PC-3 (cell line): ENCODE measurements around the gene CNTNAP2. TPM values are rescaled to one million over a fixed set of nuclear protein-coding genes. Genes with fewer than 3 reads are reported as not detected.

Source experiments
- ATAC-seq: fragments of 200-7000 bp; cut with Tn5 transposase; 2 replicates; pipeline ENCODE4 v1.9.1; 2020; ENCODE audit warnings: mild to moderate bottlenecking, moderate library complexity
- BruUV-seq: library from RNA; stranded (reverse); fragments of 400-500 nt; replicated peaks from 2 replicates; lab custom pipeline; 2021; lab: Mats Ljungman, UMichigan
- CTCF ChIA-PET: fragments of 300-600 bp; sonication (Branson Sonifier 250); formaldehyde crosslinking; loops from one replicate; lab custom pipeline; 2022; ENCODE audit warnings: antibody characterized with exemption; lab: Charles Lee
- POLR2A ChIA-PET: fragments of 300-600 bp; sonication (Branson Sonifier 250); formaldehyde crosslinking; loops from one replicate; lab custom pipeline; 2022; ENCODE audit warnings: antibody characterized with exemption; ENCODE audit not compliant: unreplicated experiment; lab: Charles Lee
- DNase-seq: peaks from one replicate; pipeline ENCODE4 v3.0.0-alpha.2; 2015
- H2AFZ ChIP-seq: fragments of 300-600 bp; sonication (generic); 2 replicates; pipeline ENCODE4 v1.6.0; 2016; ENCODE audit warnings: antibody characterized with exemption, low read length
- H3F3A ChIP-seq: fragments of 300-600 bp; sonication (generic); one replicate; pipeline ENCODE4 v1.6.0; 2017; ENCODE audit warnings: antibody characterized with exemption, low read length, control low read depth, mild to moderate bottlenecking; ENCODE audit not compliant: unreplicated experiment
- H3K27ac ChIP-seq: fragments of 300-600 bp; sonication (generic); 2 replicates; pipeline ENCODE4 v1.5.1; 2016; ENCODE audit warnings: mild to moderate bottlenecking, low read length
- H3K27me3 ChIP-seq: fragments of 300-600 bp; sonication (generic); 2 replicates; pipeline ENCODE4 v1.6.1; 2016; ENCODE audit warnings: low read length, mixed read lengths
- H3K36me3 ChIP-seq: fragments of 300-600 bp; sonication (generic); 2 replicates; pipeline ENCODE4 v1.6.1; 2016; ENCODE audit warnings: low read depth, mixed run types, low read length, mixed read lengths
- H3K4me1 ChIP-seq: fragments of 300-600 bp; sonication (generic); 2 replicates; pipeline ENCODE4 v1.5.1; 2016; ENCODE audit warnings: low read length; ENCODE audit not compliant: insufficient read depth
- H3K4me2 ChIP-seq: fragments of 300-600 bp; sonication (generic); 2 replicates; pipeline ENCODE4 v1.6.0; 2016; ENCODE audit warnings: low read length
- H3K4me3 ChIP-seq: fragments of 300-600 bp; sonication (generic); 2 replicates; pipeline ENCODE4 v1.5.1; 2016; ENCODE audit warnings: mild to moderate bottlenecking, low read length, mixed read lengths
- H3K79me2 ChIP-seq: fragments of 300-600 bp; sonication (generic); 2 replicates; pipeline ENCODE4 v1.6.1; 2017; ENCODE audit warnings: low read length, mixed read lengths
- H3K9ac ChIP-seq: fragments of 300-600 bp; sonication (generic); 2 replicates; pipeline ENCODE4 v1.6.0; 2016; ENCODE audit warnings: mild to moderate bottlenecking, low read length
- H3K9me2 ChIP-seq: fragments of 300-600 bp; sonication (generic); replicated peaks from 2 replicates; pipeline ENCODE4 v1.6.1; 2016; ENCODE audit warnings: mixed run types, low read length, mixed read lengths
- H3K9me3 ChIP-seq: fragments of 300-600 bp; sonication (generic); 2 replicates; pipeline ENCODE4 v1.6.1; 2016; ENCODE audit warnings: low read length, mixed read lengths
- H4K20me1 ChIP-seq: fragments of 300-600 bp; sonication (generic); 2 replicates; pipeline ENCODE4 v1.6.1; 2016; ENCODE audit warnings: low read length, mixed read lengths
- EZH2 ChIP-seq: fragments of 300-600 bp; sonication (generic); IDR thresholded peaks from one replicate; pipeline ENCODE4 v1.6.1; 2017; ENCODE audit warnings: antibody characterized with exemption, mild to moderate bottlenecking, low read length; ENCODE audit not compliant: unreplicated experiment
- EZH2phosphoT487 ChIP-seq: fragments of 300-600 bp; sonication (generic); IDR thresholded peaks from 2 replicates; pipeline ENCODE4 v1.6.1; 2018; ENCODE audit warnings: mild to moderate bottlenecking, antibody characterized with exemption, low read length, borderline replicate concordance
- intact Hi-C: fragments of 100-400 bp; cut with micrococcal nuclease; formaldehyde crosslinking; loops from 2 replicates; pipeline ENCODE4 v1.9.0; 2023
- total RNA-seq: library from RNA; depleted of rRNA; stranded (reverse); fragments of >200 nt; gene quantifications from 2 replicates; pipeline ENCODE4 v1.2.3, GENCODE V29; 2014
- TF ChIP-seq, protein P1 (sequence below): fragments of 300-600 bp; sonication (generic); conservative IDR thresholded peaks from 2 replicates; pipeline ENCODE4 v1.5.1; 2017; ENCODE audit warnings: antibody characterized with exemption, low read depth, mild to moderate bottlenecking, low read length

CNTNAP2 gene
- total RNA-seq, 1 experiment from 2014 or later = 1.5 TPM

DNA sequence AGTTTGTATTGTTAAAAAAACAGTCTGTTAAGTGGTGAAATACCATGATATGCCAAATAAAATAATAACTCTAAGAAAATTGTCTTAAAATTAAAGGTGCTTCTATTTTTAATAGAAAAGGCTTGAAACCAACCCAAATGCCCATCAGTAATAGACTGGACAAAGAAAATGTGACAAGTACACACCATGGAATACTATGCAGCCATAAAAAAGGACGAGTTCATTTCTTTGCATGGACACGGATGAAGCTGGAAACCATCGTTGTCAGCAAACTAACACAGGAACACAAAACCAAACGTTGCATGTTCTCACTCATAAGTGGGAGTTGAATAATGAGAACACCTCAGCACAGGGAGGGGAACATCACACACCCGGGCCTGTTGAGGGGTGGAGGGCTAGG, 7.1 kb downstream of the CNTNAP2 start:
- H3K27ac ChIP-seq = no peak overlapping the region
- no peaks in the 10 kb centered on the region for H3K27me3 ChIP-seq
- DNase-seq = no peak
- no peak overlapping the region for H3K9ac ChIP-seq
- H2AFZ ChIP-seq = no peak overlapping the region
- H3K4me2 ChIP-seq = no peak overlapping the region
- no TSS peak for BruUV-seq
- no peak for ATAC-seq
- TF ChIP-seq, protein P1, sequence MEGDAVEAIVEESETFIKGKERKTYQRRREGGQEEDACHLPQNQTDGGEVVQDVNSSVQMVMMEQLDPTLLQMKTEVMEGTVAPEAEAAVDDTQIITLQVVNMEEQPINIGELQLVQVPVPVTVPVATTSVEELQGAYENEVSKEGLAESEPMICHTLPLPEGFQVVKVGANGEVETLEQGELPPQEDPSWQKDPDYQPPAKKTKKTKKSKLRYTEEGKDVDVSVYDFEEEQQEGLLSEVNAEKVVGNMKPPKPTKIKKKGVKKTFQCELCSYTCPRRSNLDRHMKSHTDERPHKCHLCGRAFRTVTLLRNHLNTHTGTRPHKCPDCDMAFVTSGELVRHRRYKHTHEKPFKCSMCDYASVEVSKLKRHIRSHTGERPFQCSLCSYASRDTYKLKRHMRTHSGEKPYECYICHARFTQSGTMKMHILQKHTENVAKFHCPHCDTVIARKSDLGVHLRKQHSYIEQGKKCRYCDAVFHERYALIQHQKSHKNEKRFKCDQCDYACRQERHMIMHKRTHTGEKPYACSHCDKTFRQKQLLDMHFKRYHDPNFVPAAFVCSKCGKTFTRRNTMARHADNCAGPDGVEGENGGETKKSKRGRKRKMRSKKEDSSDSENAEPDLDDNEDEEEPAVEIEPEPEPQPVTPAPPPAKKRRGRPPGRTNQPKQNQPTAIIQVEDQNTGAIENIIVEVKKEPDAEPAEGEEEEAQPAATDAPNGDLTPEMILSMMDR = no peak
- TF ChIP-seq EZH2 = no peak
- TF ChIP-seq EZH2phosphoT487 = no peak
- H3K9me2 ChIP-seq = no peaks in the 10 kb centered on the region
- no peaks in the 10 kb centered on the region for H3F3A ChIP-seq
- no peaks in the 10 kb centered on the region for H3K4me1 ChIP-seq
- no peaks in the 10 kb centered on the region for H4K20me1 ChIP-seq
- no peak overlapping the region for H3K4me3 ChIP-seq
- H3K9me3 ChIP-seq = no peaks in the 10 kb centered on the region
- CTCF ChIA-PET = no interaction called here
- H3K79me2 ChIP-seq = no peaks in the 10 kb centered on the region
- intact Hi-C loops = no loop called here
- POLR2A ChIA-PET = no interaction called here
- H3K36me3 ChIP-seq = no peaks in the 10 kb centered on the region

DNA sequence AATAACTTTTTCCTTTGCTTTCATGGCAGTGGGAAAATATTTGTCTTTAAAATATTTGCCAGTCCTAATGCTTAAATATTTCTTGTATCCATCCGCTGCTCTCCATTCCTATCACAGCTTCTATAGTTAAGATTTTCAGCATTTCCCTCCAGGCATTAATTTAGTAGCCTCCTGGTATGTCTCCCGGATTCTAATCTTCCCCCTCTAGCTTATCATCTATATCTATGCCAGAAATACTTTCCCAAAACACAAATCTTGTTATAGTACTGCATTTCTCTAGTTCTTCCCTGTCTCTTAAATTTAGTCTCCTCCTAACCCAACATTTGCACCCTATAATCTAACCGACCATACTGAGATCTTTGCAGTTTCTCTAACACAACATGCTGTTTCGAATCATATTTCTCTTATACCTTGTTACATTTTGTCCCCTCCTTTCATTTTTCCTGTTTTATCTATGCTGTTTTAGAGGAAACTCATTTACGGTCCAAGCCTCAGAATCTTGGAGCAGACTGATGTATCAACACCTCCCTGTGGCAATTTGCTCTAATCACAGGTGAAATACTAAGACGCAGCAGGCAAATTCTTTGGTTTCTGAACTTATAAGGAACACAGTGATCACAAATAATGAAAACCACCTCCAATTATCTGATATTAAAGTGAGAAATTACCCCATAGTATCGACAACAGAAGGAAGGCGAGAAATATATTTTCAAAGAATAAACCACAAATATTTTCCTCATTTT, 10.3 kb downstream of the CNTNAP2 start:
- ATAC-seq = no peak
- POLR2A ChIA-PET = no interaction called here
- CTCF ChIA-PET = no interaction called here

More for the DNA sequence above, 10.3 kb downstream of the CNTNAP2 start:
- no peak overlapping the region for H3K9ac ChIP-seq
- TF ChIP-seq EZH2 (no peak), EZH2phosphoT487 (no peak)
- TF ChIP-seq, protein P1 = no peak
- H3K79me2 ChIP-seq = no peaks in the 10 kb centered on the region
- H3K4me2 ChIP-seq = no peak overlapping the region
- BruUV-seq = no TSS peak
- H3K36me3 ChIP-seq = no peaks in the 10 kb centered on the region
- no peak for DNase-seq
- no peak overlapping the region for H2AFZ ChIP-seq
- H3K4me3 ChIP-seq = no peak overlapping the region
- H4K20me1 ChIP-seq = no peaks in the 10 kb centered on the region
- H3K4me1 ChIP-seq = 0 out of 2 replicates have a peak, but pooled peaks cover 3% of the 10 kb centered on the region
- no peaks in the 10 kb centered on the region for H3K9me2 ChIP-seq
- no peaks in the 10 kb centered on the region for H3F3A ChIP-seq
- intact Hi-C loops = loop anchor here (5.0 kb wide), 2 partner anchors 90 to 240 kb away; no protein-coding TSS in a partner anchor
- H3K27ac ChIP-seq = no peak overlapping the region
- H3K27me3 ChIP-seq = no peaks in the 10 kb centered on the region
- no peaks in the 10 kb centered on the region for H3K9me3 ChIP-seq
